K562 (cell line): ENCODE measurements around the gene PTGIR. TPM values are rescaled to one million over a fixed set of nuclear protein-coding genes. Genes with fewer than 3 reads are reported as not detected.
A peak's percentile ranks its signal among the peaks of the same experiment; 100 is the strongest.

Source experiments
- BRD9 ChIP-seq: fragments of 450-650 bp; IDR thresholded peaks from 2 replicates; pipeline ENCODE4 v1.6.1; 2018; ENCODE audit warnings: low read depth; ENCODE audit not compliant: partially characterized antibody
- GATAD2A ChIP-seq: fragments of 450-650 bp; IDR thresholded peaks from 2 replicates; pipeline ENCODE4 v1.6.1; 2017
- HDAC6 ChIP-seq: IDR thresholded peaks from 2 replicates; pipeline ENCODE4 v1.6.1; 2012; ENCODE audit warnings: low read depth, mild to moderate bottlenecking, control low read depth, inconsistent platforms, low read length, moderate library complexity
- MAZ ChIP-seq, 2 experiments: fragments of 450-650 bp in 1 of 2; sonication (generic) in 1 of 2; formaldehyde crosslinking; IDR thresholded peaks in 1 of 2; conservative IDR thresholded peaks in 1 of 2; 2 replicates each; pipeline versions ENCODE4 v1.4.0 to v1.5.0; 2020; ENCODE audit warnings: mild to moderate bottlenecking in 1 of 2, missing genetic modification reagents in 1 of 2
- MCM7 ChIP-seq, 2 experiments: fragments of 450-650 bp; IDR thresholded peaks; 2 replicates each; pipeline ENCODE4 v1.6.1; 2016 to 2018
- PHB ChIP-seq: fragments of 250-450 bp; sonication (Bioruptor Pico); IDR thresholded peaks from 2 replicates; pipeline ENCODE4 v1.5.0; 2021
- POLR2AphosphoS2 ChIP-seq: IDR thresholded peaks from 2 replicates; pipeline ENCODE4 v1.6.1; 2012; ENCODE audit warnings: low read length, improper control_type of control experiment
- SMARCA4 ChIP-seq: fragments of 450-650 bp; IDR thresholded peaks from 2 replicates; pipeline ENCODE4 v1.6.1; 2016
- TCFL5 ChIP-seq: fragments of 250-450 bp; sonication (Bioruptor Pico); conservative IDR thresholded peaks from 2 replicates; pipeline ENCODE4 v1.6.1; 2021; ENCODE audit warnings: mild to moderate bottlenecking, moderate library complexity, matching md5 sums
- THRAP3 ChIP-seq: fragments of 450-650 bp; IDR thresholded peaks from 2 replicates; pipeline ENCODE4 v1.6.1; 2016; ENCODE audit warnings: mild to moderate bottlenecking, inconsistent platforms, borderline replicate concordance
- ZBTB17 ChIP-seq: fragments of 450-650 bp; formaldehyde crosslinking; IDR thresholded peaks from 2 replicates; pipeline ENCODE4 v1.4.0; 2020; ENCODE audit warnings: mild to moderate bottlenecking
- ZNF143 ChIP-seq: sonication (generic); formaldehyde crosslinking; IDR thresholded peaks from 2 replicates; pipeline ENCODE4 v1.9.0; 2022; ENCODE audit warnings: mild to moderate bottlenecking, missing genetic modification reagents
- polyA plus RNA-seq, 8 experiments: library from polyadenylated mRNA; depleted of rRNA in 4 of 8; stranded (reverse) in 5 of 8; unstranded in 3 of 8; fragments of >200 nt; fragmentation: Nextera tagmentation in 2 of 8; fragmentation: Illumina TruSeq in 1 of 8; extraction: Ambion mirVana in 2 of 8; extraction: Trizol in 1 of 8; gene quantifications; 2 replicates each; pipeline versions ENCODE4 v1.2.1 to v1.2.3, GENCODE V29; 2011 to 2014; ENCODE audit warnings: inconsistent platforms in 1 of 8, missing spikeins in 1 of 8
- total RNA-seq, 7 experiments: library from RNA; depleted of rRNA in 6 of 7; stranded (reverse); fragments of >200 nt in 6 of 7; fragmentation: Illumina TruSeq in 2 of 7; extraction: Trizol in 2 of 7; gene quantifications; 2 replicates each; pipeline versions ENCODE4 v1.2.1 to v1.2.3, GENCODE V29; 2011 to 2021; ENCODE audit warnings: low replicate concordance in 1 of 7
- TF ChIP-seq, protein P1 (sequence below): fragments of 450-650 bp; formaldehyde crosslinking; IDR thresholded peaks from 2 replicates; pipeline ENCODE4 v1.4.0; 2022; ENCODE audit warnings: mild to moderate bottlenecking, moderate library complexity
- TF ChIP-seq, protein P2 (sequence below): fragments of 250-450 bp; sonication (Bioruptor Pico); IDR thresholded peaks from 2 replicates; pipeline ENCODE4 v1.8.0; 2021; ENCODE audit warnings: borderline replicate concordance, mild to moderate bottlenecking, moderate library complexity; ENCODE audit not compliant: poor library complexity, severe bottlenecking
- TF ChIP-seq, protein P3 (sequence below): sonication (generic); formaldehyde crosslinking; IDR thresholded peaks from 2 replicates; pipeline ENCODE4 v1.8.0; 2022; ENCODE audit warnings: mild to moderate bottlenecking, missing genetic modification reagents
- TF ChIP-seq, protein P4 (sequence below): IDR thresholded peaks from 3 replicates; pipeline ENCODE4 v1.6.1; 2011; ENCODE audit warnings: borderline replicate concordance, mild to moderate bottlenecking; ENCODE audit not compliant: insufficient read length, insufficient read depth
- TF ChIP-seq, protein P5 (sequence below): fragments of 250-450 bp; sonication (Bioruptor Pico); IDR thresholded peaks from 2 replicates; pipeline ENCODE4 v1.8.0; 2022; ENCODE audit warnings: moderate library complexity, mild to moderate bottlenecking, inconsistent platforms
- TF ChIP-seq, protein P6 (sequence below): IDR thresholded peaks from 2 replicates; pipeline ENCODE4 v1.6.1; 2012; ENCODE audit warnings: low read depth, low read length, improper control_type of control experiment, borderline replicate concordance
- TF ChIP-seq, protein P7 (sequence below): fragments of 200-800 bp; sonication (Bioruptor generic); IDR thresholded peaks from 2 replicates; pipeline ENCODE4 v1.6.1; 2017; ENCODE audit warnings: missing genetic modification characterization, missing compliant biosample characterization

The PTGIR gene
- total and polyA plus RNA-seq, 9 of the 15 experiments (the other 6 are each of a cell fraction or from before 2014, with no cell fraction given): 0.11 to 3.4 (median 1.1) TPM; not detected in 1

DNA sequence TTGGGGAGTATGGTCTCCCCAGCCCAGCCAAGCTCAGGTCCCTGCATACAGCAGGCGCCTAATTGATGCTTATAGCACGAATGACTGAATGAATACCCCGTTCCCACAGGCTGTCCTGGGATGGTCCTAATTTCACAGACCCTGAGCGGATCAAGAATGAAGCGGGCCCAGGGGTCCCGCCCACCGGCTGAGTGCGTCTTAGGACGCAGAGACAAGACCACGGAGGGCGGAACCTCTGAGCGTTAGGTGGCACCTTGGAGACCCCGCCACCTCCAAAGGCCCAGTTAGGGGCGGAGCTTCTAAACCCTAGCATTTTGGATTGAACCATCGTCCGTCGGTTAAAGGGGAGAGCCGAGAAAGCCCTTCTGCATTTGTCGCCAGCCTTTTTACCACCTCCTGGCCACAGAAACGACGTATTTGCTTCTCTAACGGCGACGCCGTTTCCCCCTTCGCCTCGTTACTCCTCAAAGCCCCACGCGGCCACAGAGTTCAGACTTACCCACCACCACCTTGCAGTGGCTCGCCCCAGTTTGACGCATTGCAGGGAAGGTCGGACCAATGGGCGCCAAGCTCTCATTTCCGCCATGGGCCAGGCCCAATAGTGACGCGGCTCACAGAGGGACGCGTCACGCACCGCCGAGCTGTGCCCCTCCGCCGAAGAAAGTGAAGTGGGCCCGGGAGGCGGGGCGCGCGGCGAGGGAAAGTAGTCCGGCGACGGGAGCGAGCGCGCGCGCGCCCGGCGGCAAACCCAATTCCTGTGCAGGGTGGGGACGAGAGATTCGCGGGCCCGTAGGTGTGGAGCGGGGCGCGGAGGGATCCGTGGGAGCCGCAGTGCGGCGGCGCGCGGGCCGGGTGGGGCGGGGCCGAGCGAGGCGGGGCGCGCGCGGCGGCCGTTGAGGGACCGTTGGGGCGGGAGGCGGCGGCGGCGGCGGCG, 24.2 kb downstream of the PTGIR start (continued):
- TF ChIP-seq, protein P1, sequence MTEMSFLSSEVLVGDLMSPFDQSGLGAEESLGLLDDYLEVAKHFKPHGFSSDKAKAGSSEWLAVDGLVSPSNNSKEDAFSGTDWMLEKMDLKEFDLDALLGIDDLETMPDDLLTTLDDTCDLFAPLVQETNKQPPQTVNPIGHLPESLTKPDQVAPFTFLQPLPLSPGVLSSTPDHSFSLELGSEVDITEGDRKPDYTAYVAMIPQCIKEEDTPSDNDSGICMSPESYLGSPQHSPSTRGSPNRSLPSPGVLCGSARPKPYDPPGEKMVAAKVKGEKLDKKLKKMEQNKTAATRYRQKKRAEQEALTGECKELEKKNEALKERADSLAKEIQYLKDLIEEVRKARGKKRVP (CRISPR knock-in tag): no peak
- TF ChIP-seq PHB (CRISPR knock-in tag) (no peak), HDAC6 (no peak), SMARCA4 (peak; percentile 10; the same call in 1 of the 2 replicates), GATAD2A (peak; percentile 84; the same call in 1 of the 2 replicates), ZBTB17 (CRISPR knock-in tag) (peak; percentile 13; the same call in 1 of the 2 replicates), BRD9 (no peak), POLR2AphosphoS2 (no peak), THRAP3 (no peak), MCM7 (IDR thresholded peaks at IDR 0.05) (no peak), TCFL5 (CRISPR knock-in tag) (no peak), ZNF143 (CRISPR knock-in tag) (no peak), MAZ (CRISPR knock-in tag; conservative IDR thresholded peaks at IDR 0.05 in 1 of 2, IDR thresholded peaks at IDR 0.05 in 1 of 2) (peak; percentile 97 to 99)
- TF ChIP-seq, protein P2, sequence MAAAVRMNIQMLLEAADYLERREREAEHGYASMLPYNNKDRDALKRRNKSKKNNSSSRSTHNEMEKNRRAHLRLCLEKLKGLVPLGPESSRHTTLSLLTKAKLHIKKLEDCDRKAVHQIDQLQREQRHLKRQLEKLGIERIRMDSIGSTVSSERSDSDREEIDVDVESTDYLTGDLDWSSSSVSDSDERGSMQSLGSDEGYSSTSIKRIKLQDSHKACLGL (CRISPR knock-in tag): peak; percentile 74
- TF ChIP-seq, protein P3, sequence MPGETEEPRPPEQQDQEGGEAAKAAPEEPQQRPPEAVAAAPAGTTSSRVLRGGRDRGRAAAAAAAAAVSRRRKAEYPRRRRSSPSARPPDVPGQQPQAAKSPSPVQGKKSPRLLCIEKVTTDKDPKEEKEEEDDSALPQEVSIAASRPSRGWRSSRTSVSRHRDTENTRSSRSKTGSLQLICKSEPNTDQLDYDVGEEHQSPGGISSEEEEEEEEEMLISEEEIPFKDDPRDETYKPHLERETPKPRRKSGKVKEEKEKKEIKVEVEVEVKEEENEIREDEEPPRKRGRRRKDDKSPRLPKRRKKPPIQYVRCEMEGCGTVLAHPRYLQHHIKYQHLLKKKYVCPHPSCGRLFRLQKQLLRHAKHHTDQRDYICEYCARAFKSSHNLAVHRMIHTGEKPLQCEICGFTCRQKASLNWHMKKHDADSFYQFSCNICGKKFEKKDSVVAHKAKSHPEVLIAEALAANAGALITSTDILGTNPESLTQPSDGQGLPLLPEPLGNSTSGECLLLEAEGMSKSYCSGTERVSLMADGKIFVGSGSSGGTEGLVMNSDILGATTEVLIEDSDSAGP (CRISPR knock-in tag): no peak
- TF ChIP-seq, protein P4, sequence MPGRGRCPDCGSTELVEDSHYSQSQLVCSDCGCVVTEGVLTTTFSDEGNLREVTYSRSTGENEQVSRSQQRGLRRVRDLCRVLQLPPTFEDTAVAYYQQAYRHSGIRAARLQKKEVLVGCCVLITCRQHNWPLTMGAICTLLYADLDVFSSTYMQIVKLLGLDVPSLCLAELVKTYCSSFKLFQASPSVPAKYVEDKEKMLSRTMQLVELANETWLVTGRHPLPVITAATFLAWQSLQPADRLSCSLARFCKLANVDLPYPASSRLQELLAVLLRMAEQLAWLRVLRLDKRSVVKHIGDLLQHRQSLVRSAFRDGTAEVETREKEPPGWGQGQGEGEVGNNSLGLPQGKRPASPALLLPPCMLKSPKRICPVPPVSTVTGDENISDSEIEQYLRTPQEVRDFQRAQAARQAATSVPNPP: no peak
- TF ChIP-seq, protein P5, sequence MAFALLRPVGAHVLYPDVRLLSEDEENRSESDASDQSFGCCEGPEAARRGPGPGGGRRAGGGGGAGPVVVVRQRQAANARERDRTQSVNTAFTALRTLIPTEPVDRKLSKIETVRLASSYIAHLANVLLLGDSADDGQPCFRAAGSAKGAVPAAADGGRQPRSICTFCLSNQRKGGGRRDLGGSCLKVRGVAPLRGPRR: peak; percentile 81; the same call in 1 of the 2 replicates
- TF ChIP-seq, protein P6, sequence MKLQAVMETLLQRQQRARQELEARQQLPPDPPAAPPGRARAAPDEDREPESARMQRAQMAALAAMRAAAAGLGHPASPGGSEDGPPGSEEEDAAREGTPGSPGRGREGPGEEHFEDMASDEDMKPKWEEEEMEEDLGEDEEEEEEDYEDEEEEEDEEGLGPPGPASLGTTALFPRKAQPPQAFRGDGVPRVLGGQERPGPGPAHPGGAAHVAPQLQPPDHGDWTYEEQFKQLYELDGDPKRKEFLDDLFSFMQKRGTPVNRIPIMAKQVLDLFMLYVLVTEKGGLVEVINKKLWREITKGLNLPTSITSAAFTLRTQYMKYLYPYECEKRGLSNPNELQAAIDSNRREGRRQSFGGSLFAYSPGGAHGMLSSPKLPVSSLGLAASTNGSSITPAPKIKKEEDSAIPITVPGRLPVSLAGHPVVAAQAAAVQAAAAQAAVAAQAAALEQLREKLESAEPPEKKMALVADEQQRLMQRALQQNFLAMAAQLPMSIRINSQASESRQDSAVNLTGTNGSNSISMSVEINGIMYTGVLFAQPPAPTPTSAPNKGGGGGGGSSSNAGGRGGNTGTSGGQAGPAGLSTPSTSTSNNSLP: no peak
- TF ChIP-seq, protein P7, sequence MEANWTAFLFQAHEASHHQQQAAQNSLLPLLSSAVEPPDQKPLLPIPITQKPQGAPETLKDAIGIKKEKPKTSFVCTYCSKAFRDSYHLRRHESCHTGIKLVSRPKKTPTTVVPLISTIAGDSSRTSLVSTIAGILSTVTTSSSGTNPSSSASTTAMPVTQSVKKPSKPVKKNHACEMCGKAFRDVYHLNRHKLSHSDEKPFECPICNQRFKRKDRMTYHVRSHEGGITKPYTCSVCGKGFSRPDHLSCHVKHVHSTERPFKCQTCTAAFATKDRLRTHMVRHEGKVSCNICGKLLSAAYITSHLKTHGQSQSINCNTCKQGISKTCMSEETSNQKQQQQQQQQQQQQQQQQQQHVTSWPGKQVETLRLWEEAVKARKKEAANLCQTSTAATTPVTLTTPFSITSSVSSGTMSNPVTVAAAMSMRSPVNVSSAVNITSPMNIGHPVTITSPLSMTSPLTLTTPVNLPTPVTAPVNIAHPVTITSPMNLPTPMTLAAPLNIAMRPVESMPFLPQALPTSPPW (CRISPR knock-in tag): peak; percentile 95
